Non-pigmented ciliary epithelial cell (primary cell): Measurements from ENCODE around the gene PTPN23.

Source experiments
- DNase-seq: peaks from one replicate; pipeline ENCODE4 v3.0.0-alpha.2; 2010; ENCODE audit warnings: low read depth

Gene PTPN23

DNA sequence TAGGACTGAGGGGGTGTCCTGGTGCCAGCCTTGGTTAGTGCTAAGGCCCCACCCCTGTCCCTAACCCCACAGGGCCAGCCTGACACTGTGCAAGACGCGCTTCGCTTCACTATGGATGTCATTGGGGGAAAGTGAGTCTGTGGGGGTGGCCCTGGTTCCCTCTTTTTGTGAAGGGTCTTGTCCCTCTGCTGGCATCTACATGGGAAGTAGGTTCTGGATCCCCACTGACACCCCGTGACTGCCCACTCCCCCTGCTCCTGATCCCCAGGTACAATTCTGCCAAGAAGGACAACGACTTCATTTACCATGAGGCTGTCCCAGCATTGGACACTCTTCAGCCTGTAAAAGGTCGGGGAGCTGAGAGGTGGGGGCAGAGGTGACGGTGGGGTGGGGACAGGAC, 26.4 kb downstream of the PTPN23 start:
- no peak for DNase-seq

DNA sequence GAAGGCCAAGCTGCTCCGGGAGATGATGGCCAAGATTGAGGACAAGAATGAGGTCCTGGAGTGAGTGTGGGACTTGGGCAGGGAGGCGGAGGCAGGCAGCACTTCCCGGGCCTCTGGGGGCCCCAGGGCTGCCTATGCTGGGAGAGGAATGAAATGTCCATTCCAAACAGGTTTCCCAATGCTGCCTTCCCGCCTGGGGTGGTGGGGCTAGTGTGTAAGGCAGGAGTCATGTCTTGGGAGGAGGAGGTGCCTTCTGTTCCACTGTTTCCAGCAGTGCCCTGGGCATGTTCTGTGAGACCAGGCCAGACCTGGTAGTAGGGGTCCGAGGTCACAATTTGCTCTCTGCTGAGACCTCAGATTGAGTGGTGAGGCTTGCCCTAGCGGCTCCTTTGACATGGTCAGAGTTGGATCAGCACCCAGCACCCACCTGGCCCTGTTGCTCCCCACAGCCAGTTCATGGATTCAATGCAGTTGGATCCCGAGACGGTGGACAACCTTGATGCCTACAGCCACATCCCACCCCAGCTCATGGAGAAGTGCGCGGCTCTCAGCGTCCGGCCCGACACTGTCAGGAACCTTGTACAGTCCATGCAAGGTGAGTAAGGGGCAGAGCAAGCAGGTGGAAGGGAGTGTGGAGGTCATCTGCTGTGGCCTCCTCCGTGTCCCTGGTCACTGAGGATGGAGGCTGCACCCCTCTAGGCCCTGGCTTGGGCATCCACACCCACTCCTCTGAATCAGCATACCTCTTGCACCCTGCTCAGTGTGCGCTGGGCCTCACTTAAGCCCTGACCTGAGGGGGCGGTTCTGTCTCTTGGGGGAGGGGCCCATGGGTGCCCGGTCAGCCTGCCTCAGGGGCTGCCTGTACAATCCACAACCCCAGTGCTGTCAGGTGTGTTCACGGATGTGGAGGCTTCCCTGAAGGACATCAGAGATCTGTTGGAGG, 27.3 kb downstream of the PTPN23 start:
- DNase-seq, result no peak

DNA sequence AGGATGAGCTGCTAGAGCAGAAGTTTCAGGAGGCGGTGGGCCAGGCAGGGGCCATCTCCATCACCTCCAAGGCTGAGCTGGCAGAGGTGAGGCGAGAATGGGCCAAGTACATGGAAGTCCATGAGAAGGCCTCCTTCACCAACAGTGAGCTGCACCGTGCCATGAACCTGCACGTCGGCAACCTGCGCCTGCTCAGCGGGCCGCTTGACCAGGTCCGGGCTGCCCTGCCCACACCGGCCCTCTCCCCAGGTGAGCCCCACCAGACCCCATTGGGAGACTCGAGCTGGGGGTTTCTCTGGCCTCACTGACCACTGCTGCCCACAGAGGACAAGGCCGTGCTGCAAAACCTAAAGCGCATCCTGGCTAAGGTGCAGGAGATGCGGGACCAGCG, 28.0 kb downstream of the PTPN23 start:
- no peak for DNase-seq

DNA sequence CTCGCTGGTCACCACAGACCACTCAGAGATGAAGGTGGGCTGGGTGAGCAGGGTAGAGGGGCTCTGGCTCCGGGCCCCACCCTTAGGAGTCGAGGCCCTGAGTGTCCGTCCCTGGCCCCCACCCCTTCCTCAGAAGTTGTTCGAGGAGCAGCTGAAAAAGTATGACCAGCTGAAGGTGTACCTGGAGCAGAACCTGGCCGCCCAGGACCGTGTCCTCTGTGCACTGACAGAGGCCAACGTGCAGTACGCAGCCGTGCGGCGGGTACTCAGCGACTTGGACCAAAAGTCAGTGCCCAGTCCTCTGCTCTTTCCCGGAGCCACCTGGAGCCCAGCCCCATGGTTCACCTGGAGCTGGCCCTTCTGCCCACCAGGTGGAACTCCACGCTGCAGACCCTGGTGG, 28.5 kb downstream of the PTPN23 start:
- no peak for DNase-seq

DNA sequence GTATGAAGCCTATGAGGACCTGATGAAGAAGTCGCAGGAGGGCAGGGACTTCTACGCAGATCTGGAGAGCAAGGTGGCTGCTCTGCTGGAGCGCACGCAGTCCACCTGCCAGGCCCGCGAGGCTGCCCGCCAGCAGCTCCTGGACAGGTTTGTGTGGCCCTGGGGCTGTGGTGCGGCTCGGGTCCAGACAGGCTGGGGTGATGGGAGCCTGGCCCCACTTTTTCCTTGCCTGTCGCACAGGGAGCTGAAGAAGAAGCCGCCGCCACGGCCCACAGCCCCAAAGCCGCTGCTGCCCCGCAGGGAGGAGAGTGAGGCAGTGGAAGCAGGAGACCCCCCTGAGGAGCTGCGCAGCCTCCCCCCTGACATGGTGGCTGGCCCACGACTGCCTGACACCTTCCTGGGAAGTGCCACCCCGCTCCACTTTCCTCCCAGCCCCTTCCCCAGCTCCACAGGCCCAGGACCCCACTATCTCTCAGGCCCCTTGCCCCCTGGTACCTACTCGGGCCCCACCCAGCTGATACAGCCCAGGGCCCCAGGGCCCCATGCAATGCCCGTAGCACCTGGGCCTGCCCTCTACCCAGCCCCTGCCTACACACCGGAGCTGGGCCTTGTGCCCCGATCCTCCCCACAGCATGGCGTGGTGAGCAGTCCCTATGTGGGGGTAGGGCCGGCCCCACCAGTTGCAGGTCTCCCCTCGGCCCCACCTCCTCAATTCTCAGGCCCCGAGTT, 29.0 kb downstream of the PTPN23 start:
- no peak for DNase-seq

DNA sequence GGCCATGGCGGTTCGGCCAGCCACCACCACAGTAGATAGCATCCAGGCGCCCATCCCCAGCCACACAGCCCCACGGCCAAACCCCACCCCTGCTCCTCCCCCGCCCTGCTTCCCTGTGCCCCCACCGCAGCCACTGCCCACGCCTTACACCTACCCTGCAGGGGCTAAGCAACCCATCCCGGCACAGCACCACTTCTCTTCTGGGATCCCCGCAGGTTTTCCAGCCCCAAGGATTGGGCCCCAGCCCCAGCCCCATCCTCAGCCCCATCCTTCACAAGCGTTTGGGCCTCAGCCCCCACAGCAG, 29.5 kb downstream of the PTPN23 start:
- DNase-seq, result no peak

DNA sequence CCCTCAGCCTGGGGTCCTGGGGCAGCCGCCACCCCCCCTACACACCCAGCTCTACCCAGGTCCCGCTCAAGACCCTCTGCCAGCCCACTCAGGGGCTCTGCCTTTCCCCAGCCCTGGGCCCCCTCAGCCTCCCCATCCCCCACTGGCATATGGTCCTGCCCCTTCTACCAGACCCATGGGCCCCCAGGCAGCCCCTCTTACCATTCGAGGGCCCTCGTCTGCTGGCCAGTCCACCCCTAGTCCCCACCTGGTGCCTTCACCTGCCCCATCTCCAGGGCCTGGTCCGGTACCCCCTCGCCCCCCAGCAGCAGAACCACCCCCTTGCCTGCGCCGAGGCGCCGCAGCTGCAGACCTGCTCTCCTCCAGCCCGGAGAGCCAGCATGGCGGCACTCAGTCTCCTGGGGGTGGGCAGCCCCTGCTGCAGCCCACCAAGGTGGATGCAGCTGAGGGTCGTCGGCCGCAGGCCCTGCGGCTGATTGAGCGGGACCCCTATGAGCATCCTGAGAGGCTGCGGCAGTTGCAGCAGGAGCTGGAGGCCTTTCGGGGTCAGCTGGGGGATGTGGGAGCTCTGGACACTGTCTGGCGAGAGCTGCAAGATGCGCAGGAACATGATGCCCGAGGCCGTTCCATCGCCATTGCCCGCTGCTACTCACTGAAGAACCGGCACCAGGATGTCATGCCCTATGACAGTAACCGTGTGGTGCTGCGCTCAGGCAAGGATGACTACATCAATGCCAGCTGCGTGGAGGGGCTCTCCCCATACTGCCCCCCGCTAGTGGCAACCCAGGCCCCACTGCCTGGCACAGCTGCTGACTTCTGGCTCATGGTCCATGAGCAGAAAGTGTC, 30.2 kb downstream of the PTPN23 start:
- DNase-seq, result no peak

DNA sequence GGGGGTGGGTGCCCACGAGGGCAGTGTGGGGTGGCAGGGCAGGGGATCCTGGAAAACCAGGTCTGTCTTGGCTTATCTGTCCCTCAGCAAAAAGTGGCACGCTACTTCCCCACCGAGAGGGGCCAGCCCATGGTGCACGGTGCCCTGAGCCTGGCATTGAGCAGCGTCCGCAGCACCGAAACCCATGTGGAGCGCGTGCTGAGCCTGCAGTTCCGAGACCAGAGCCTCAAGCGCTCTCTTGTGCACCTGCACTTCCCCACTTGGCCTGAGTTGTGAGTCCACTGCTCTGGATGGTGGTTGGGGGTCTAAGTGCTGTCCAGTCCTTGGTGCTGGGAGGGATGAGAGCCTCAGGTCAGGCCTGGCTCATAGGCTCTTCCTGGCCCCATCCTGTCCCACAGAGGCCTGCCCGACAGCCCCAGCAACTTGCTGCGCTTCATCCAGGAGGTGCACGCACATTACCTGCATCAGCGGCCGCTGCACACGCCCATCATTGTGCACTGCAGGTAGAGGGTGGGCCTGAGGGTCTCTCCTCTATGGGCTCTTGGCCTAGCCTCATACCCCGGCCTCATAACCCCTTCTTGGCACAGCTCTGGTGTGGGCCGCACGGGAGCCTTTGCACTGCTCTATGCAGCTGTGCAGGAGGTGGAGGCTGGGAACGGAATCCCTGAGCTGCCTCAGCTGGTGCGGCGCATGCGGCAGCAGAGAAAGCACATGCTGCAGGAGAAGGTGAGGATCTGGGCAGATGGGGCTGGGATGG, 31.1 kb downstream of the PTPN23 start:
- no peak for DNase-seq

DNA sequence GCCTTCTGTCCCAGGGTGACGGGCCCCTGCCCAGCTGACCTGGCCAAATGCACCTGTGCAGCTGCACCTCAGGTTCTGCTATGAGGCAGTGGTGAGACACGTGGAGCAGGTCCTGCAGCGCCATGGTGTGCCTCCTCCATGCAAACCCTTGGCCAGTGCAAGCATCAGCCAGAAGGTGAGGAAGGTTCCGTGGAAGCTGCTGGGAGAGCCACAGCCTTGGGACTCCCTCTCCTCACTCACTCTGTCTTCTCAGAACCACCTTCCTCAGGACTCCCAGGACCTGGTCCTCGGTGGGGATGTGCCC, 31.6 kb downstream of the PTPN23 start:
- DNase-seq, result no peak

DNA sequence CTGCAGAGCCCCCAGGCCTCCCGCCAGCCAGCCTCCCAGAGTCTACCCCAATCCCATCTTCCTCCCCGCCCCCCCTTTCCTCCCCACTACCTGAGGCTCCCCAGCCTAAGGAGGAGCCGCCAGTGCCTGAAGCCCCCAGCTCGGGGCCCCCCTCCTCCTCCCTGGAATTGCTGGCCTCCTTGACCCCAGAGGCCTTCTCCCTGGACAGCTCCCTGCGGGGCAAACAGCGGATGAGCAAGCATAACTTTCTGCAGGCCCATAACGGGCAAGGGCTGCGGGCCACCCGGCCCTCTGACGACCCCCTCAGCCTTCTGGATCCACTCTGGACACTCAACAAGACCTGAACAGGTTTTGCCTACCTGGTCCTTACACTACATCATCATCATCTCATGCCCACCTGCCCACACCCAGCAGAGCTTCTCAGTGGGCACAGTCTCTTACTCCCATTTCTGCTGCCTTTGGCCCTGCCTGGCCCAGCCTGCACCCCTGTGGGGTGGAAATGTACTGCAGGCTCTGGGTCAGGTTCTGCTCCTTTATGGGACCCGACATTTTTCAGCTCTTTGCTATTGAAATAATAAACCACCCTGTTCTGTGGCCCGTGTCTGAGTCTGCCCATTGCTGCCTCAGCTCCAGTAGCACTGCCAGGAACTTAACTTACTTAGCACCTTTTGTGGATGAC, 32.2 kb downstream of the PTPN23 start:
- no peak for DNase-seq

DNA sequence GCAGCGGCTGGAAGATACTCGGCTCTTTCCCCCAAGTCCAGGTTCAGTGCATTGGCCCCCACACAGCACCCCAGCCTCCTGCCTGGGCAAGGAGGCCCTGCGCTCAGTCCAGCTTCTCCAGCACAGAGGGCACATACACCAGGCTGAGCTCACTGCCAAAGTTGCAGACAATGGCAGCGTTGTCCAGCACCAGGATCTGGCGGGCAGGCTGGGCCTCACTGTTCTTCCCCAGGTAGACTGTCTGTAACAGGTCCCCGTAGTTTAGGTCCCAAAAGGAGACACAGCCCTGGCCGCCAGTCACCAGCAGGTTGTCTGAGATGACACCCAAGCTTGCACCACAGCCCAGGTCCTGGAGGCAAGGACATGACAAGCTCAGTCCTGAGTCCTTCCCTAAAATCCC, 32.9 kb downstream of the PTPN23 start:
- no peak for DNase-seq

DNA sequence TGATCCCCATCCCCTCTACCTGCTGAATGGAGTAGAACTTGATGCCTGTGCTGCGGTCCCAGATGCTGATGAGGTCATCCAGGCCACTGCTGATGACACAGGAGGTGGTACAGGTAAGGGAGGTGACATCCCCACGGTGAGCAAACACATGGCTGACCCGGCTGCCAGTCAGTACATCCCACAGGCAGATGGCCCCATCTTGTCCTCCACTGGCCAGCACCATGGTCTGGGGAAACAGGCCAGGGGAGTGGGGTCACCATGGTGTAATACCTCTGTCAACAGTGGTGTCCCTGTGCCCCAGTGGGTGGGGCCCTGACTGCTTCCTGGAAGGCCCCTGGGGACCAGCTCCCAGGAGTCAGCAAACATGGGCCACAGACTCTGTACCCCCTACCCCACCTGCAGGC, 33.3 kb downstream of the PTPN23 start:
- DNase-seq, result no peak

DNA sequence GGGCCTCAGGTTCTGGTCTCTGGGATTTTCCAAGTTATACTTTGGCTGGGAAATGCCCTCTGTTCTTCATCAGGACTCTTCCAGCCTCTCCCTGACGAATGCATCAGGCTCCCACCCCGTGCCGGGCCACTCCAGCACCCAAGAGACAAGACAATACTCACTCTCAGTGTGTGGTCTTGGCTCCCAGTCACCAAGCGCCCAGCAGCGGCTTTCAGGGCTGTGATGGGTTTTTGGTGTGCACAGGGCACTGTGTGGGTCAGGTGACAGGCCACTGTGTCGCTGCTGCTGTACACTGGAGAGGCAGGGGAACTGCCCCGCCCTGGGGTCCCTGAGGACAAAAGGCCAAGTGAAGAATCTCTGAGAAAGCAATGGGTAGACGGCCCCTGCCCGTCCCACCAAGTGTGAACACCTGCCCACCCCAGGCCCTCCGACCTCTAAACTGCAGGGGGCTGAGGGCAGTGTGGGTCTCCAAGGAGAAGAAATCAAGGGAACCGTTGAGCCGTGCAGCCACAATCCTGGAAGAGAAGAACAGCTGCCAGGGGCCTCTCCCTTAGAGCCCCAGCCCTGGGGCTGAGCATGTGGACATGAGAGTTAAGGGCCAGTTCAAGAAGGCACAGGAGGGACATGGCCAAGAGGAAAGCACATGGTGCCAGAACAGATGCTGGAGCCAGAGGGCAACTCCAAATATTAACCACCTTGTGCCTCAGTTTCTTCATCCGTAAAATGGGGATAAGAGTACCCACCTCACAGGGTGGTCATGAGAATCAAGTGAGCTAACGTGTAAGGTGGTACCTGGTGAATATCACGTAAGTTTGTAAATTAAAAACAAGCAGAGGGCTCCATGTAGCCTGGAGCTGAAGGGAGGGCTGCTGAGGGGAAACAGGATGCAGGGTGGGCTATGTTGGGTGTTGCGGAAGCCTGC, 34.1 kb downstream of the PTPN23 start:
- no peak for DNase-seq

DNA sequence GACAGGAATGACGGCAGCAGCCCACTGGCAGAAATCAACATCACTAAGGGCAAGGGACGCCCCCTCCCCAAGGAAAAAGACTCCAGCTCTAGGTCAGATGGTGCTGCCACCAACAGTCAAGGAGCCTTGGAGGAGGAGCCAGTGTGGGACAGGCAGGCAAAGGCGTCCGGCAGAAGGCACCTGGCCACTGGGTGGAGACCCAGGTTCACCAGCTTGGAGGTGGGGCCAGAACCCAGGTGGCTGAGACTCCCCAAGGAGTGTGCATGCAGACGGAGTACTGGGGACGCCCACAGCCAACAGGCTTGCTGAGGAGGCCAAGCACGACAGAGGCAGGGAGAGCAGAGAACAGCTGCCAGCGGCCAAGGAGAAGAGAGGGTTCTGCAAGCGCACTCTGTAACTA, 35.2 kb downstream of the PTPN23 start:
- DNase-seq, result no peak

DNA sequence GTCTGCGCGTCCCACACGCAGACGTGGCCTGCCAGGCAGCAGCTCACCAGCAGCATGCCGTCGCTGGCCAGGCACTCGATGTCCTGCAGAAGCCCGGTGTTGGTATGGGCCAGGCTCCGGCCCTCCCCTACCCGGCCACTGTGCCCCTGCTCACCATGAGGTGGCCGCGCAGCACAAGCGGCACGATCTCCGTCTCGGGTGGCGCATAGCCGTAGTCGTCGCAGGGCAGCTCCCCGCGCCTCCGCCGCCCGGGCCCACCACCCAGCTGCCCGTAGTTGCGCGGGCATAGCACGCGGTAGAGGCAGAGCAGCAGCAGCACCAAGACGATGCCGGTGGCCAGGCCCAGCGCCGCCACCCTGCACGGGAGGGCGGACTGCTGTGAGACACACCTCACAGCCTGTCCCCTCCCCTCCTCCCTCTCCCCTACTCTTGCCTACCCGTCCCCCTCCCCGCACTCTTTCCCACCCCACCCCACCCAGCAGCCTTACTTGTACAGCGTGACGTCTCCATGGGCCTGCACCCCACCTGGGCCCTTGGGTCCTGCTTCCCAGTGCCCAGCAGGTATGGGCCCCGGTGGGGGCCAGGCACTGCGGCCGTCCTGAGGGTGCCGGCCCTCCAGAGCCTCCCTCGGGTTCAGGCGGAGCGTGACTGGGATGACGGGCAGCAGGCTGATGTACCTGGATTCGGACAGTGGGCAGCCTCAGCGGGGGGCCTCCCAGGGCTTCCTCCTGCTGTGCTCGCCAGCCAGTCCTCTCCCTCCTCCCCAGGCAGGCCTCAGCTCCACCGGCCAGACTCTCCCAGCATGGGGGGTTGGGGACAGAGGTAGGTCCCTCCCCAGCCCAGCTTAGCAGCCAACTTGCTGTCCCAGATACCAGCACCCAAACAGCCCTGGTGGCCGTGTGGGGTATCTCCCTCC, 37.6 kb downstream of the PTPN23 start:
- DNase-seq, result no peak

DNA sequence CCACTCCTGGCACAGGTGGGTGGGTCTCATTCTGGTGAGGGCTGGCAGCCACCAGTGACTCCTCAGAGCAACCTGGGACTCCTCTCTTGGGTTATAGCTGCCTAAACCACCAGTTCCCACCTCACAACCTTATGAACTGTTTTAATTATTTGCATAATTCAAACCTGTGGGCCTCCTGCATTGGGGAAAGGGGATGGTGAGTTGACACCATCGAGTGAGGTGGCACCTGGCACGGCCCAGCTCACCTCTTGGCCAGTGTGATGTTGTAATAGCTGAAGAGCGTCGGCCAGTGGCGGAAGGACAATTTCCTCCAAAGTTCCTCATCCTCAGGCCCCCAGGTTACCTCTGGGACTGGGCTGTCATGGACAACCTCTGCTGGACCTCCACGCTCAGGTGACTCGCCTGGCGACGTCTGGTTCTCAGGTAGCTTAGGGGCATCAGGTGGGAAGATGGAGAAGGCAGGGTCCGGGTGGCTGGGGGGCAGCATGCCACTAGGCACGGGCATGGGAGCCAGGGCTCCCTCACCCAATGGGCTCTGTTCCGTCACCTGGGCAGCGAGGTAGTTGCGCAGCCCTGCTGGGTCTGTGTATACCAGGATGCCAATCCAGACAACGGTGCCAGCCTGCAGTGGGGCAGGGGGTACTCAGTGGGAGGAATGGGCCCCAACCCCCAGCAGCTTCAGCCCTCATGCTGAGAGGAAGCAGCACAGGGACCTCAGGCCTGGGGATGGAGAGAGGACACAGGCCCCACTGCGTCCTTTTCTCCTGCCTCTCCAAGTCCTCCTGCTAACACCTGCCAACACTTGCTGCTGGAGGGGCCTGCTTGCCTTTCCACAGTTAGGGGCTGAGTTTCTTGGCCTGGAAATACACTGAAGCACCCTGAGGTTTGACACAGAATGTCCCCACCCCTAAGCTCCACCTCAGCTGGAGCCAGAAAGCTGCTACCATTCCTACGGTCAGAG, 38.5 kb downstream of the PTPN23 start:
- no peak for DNase-seq

DNA sequence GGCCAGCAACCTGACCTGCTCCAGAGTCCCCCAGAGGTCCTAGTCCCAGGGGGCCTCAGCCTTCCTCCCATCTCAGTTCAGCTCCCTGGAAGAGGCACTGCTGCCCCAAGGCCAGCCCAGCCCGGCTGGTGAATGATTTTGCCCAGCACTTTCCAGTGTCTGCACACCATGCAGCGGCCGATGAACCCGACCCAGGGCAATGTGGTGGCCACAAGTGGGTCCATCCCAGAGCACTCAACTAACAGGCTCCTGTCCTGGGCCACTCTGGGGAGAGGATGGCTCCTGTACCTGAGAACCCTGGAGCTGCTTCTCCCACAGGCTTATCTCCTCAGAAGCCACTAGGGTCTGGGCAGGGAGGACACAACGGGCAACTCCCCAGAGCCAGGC, 39.2 kb downstream of the PTPN23 start:
- DNase-seq, result no peak
